GM23248 (cell line): ENCODE data around the gene F5. TPM values are rescaled to one million over a fixed set of nuclear protein-coding genes. Genes with fewer than 3 reads are reported as not detected.

Experiments
- DNase-seq: peaks from one replicate; pipeline ENCODE4 v3.0.0-alpha.2; 2015
- H2AFZ ChIP-seq: fragments of 200-600 bp; sonication (generic); 2 replicates; pipeline ENCODE4 v1.6.1; 2016; ENCODE audit warnings: antibody characterized with exemption
- H3F3A ChIP-seq: fragments of 200-600 bp; sonication (generic); 2 replicates; pipeline ENCODE4 v1.6.1; 2016; ENCODE audit warnings: mild to moderate bottlenecking, antibody characterized with exemption, mixed run types; ENCODE audit not compliant: insufficient read depth
- H3K27ac ChIP-seq: fragments of 200-600 bp; sonication (generic); 2 replicates; pipeline ENCODE4 v1.5.1; 2016; ENCODE audit warnings: mild to moderate bottlenecking
- H3K27me3 ChIP-seq: fragments of 200-600 bp; sonication (generic); replicated peaks from 2 replicates; pipeline ENCODE4 v1.6.1; 2016; ENCODE audit warnings: mild to moderate bottlenecking; ENCODE audit not compliant: insufficient read depth
- H3K36me3 ChIP-seq: fragments of 200-600 bp; sonication (generic); 2 replicates; pipeline ENCODE4 v1.6.1; 2016; ENCODE audit warnings: low read depth, mild to moderate bottlenecking
- H3K4me1 ChIP-seq: fragments of 200-600 bp; sonication (generic); 2 replicates; pipeline ENCODE4 v1.6.1; 2016; ENCODE audit warnings: mild to moderate bottlenecking; ENCODE audit not compliant: insufficient read depth
- H3K4me2 ChIP-seq: fragments of 200-600 bp; sonication (generic); one replicate; pipeline ENCODE4 v1.6.1; 2016; ENCODE audit warnings: mild to moderate bottlenecking; ENCODE audit not compliant: unreplicated experiment
- H3K4me3 ChIP-seq: fragments of 200-600 bp; sonication (generic); 2 replicates; pipeline ENCODE4 v1.5.1; 2016; ENCODE audit warnings: mild to moderate bottlenecking
- H3K79me2 ChIP-seq: fragments of 200-600 bp; sonication (generic); 2 replicates; pipeline ENCODE4 v1.6.1; 2016; ENCODE audit warnings: mild to moderate bottlenecking; ENCODE audit not compliant: insufficient read depth
- H3K9ac ChIP-seq: fragments of 200-600 bp; sonication (generic); 2 replicates; pipeline ENCODE4 v1.6.1; 2016; ENCODE audit warnings: mild to moderate bottlenecking
- H3K9me2 ChIP-seq: fragments of 200-600 bp; sonication (generic); 2 replicates; pipeline ENCODE4 v1.6.1; 2016; ENCODE audit warnings: mixed run types, mild to moderate bottlenecking, moderate library complexity; ENCODE audit not compliant: insufficient read depth
- H3K9me3 ChIP-seq: fragments of 200-600 bp; sonication (generic); one replicate; pipeline ENCODE4 v1.6.1; 2017; ENCODE audit warnings: low read depth
- H4K20me1 ChIP-seq: fragments of 200-600 bp; sonication (generic); 2 replicates; pipeline ENCODE4 v1.6.0; 2016; ENCODE audit not compliant: insufficient read depth
- EZH2 ChIP-seq: fragments of 200-600 bp; sonication (generic); IDR thresholded peaks from 2 replicates; pipeline ENCODE4 v1.6.1; 2018; ENCODE audit warnings: antibody characterized with exemption, mild to moderate bottlenecking; ENCODE audit not compliant: insufficient read depth, poor library complexity, severe bottlenecking
- EZH2phosphoT487 ChIP-seq: fragments of 200-600 bp; sonication (generic); IDR thresholded peaks from 2 replicates; pipeline ENCODE4 v1.6.1; 2018; ENCODE audit warnings: antibody characterized with exemption, moderate library complexity, mild to moderate bottlenecking, low read depth; ENCODE audit not compliant: insufficient read depth
- WGBS, 2 experiments: methylation state at CpG; one replicate each; pipeline ENCODE4 v1.1.6; 2015 to 2017; ENCODE audit warnings: low lambda C conversion rate in 2 of 2, low coverage in 1 of 2; ENCODE audit errors: missing lambda C conversion rate in 2 of 2; 5-methylcytosine and 5-hydroxymethylcytosine counted together
- in situ Hi-C: fragments of 300-500 bp; cut with MboI; formaldehyde crosslinking; loops from 2 replicates; pipeline ENCODE4 v1.15.0; 2020
- polyA plus RNA-seq: library from polyadenylated mRNA; unstranded; fragments of >200 nt; fragmentation: Nextera tagmentation; extraction: Ambion mirVana; gene quantifications from 2 replicates; pipeline ENCODE4 v1.2.1, GENCODE V29; 2016
- total RNA-seq: library from RNA; depleted of rRNA; stranded (reverse); fragments of >200 nt; shearing (Covaris generic); gene quantifications from 2 replicates; pipeline ENCODE4 v1.2.3, GENCODE V29; 2014

F5 gene
- total and polyA plus RNA-seq, 2 experiments from 2014 or later = not detected

GRCh38 chr1:169528215-169529067 is 57.8 kb downstream of the F5 start:
- WGBS, 2 experiments = 82 to 83% methylated on average over 9 of the region's 9 CpGs
- Histone ChIP-seq H3K9me2 (no peaks in the 10 kb centered on the region), H3F3A (no peaks in the 10 kb centered on the region), H3K9ac (no peak overlapping the region), H3K4me1 (no peaks in the 10 kb centered on the region), H3K27me3 (no peaks in the 10 kb centered on the region), H3K27ac (no peak overlapping the region), H3K79me2 (no peaks in the 10 kb centered on the region), H3K4me3 (no peak overlapping the region), H3K4me2 (no peak overlapping the region), H3K36me3 (no peaks in the 10 kb centered on the region), H3K9me3 (no peaks in the 10 kb centered on the region), H4K20me1 (no peaks in the 10 kb centered on the region), H2AFZ (no peak overlapping the region)
- TF ChIP-seq EZH2 (no peak), EZH2phosphoT487 (no peak)
- DNase-seq = no peak
- in situ Hi-C loops = no loop called here

- H3K9me2 ChIP-seq = no peaks in the 10 kb centered on the region
- H4K20me1 ChIP-seq = no peaks in the 10 kb centered on the region
- H3K4me3 ChIP-seq = no peak overlapping the region
- H3K9ac ChIP-seq = no peak overlapping the region
- H3K4me1 ChIP-seq = no peaks in the 10 kb centered on the region
- H3K9me3 ChIP-seq = no peaks in the 10 kb centered on the region
- WGBS, 2 experiments = 87 to 89% methylated on average over 5 of the region's 5 CpGs
- no peak overlapping the region for H3K4me2 ChIP-seq
- DNase-seq = peak; percentile 78
- H2AFZ ChIP-seq = no peak overlapping the region
- in situ Hi-C loops = no loop called here
- no peaks in the 10 kb centered on the region for H3K79me2 ChIP-seq
- H3K27ac ChIP-seq = no peak overlapping the region
- TF ChIP-seq EZH2 = no peak
- TF ChIP-seq EZH2phosphoT487 = no peak
- no peaks in the 10 kb centered on the region for H3F3A ChIP-seq
- no peaks in the 10 kb centered on the region for H3K36me3 ChIP-seq
- no peaks in the 10 kb centered on the region for H3K27me3 ChIP-seq
Observed at GRCh38 chr1:169527451-169528214, 58.6 kb downstream of the F5 start.

GRCh38 chr1:169527001-169527400 is 59.3 kb downstream of the F5 start:
- Histone ChIP-seq H3K36me3 (no peaks in the 10 kb centered on the region), H3K9ac (no peak overlapping the region), H3K27ac (no peak overlapping the region), H3K79me2 (no peaks in the 10 kb centered on the region), H3K4me3 (no peak overlapping the region), H3K9me2 (no peaks in the 10 kb centered on the region), H3F3A (no peaks in the 10 kb centered on the region), H3K4me2 (no peak overlapping the region), H3K27me3 (no peaks in the 10 kb centered on the region), H3K4me1 (no peaks in the 10 kb centered on the region), H4K20me1 (no peaks in the 10 kb centered on the region), H2AFZ (no peak overlapping the region), H3K9me3 (no peaks in the 10 kb centered on the region)
- 73 to 76% methylated on average over 3 of the region's 3 CpGs for WGBS, 2 experiments
- in situ Hi-C loops = no loop called here
- DNase-seq = peak; percentile 11
- TF ChIP-seq EZH2 = no peak
- no peak for TF ChIP-seq EZH2phosphoT487

GRCh38 chr1:169526120-169526832 is 60.0 kb downstream of the F5 start:
- Histone ChIP-seq H3K36me3 (no peaks in the 10 kb centered on the region), H3K9me2 (no peaks in the 10 kb centered on the region), H3K27ac (no peak overlapping the region), H3K9ac (no peak overlapping the region), H3K9me3 (no peaks in the 10 kb centered on the region), H3K4me3 (no peak overlapping the region), H3K4me1 (no peaks in the 10 kb centered on the region), H3K4me2 (no peak overlapping the region), H3K27me3 (no peaks in the 10 kb centered on the region), H2AFZ (no peak overlapping the region), H3K79me2 (no peaks in the 10 kb centered on the region), H4K20me1 (no peaks in the 10 kb centered on the region), H3F3A (no peaks in the 10 kb centered on the region)
- in situ Hi-C loops = no loop called here
- TF ChIP-seq EZH2 (no peak), EZH2phosphoT487 (no peak)
- WGBS, 2 experiments = 83 to 88% methylated on average over 1 of the region's 1 CpG
- no peak for DNase-seq
